NCI-H146 treated with DMSO at 0.1 percent for 48 hours (cell line): ENCODE data around the gene ATP5MC2.
"Not testable (repeated sequence)": the region's sequence is repeated elsewhere in the genome, so short reads cannot be mapped to it uniquely, and the experiment has no call there.

ENCODE experiments used
- DNase-seq: peaks from one replicate; lab custom pipeline; 2025; ENCODE audit not compliant: unreplicated experiment; lab: John Stamatoyannopoulos, UW

The ATP5MC2 gene

GRCh38 chr12:53675701-53676607 lies at the start of gene ATP5MC2:
TSS of gene ATP5MC2 (minus strand) at chr12:53676083. CDS start at chr12:53672614, 3,469 bp downstream.
- peak; percentile 99 for DNase-seq

GRCh38 chr12:53722450-53723041 lies 46.7 kb upstream of the ATP5MC2 start:
- no peak for DNase-seq

GRCh38 chr12:53720946-53721345 lies 45.1 kb upstream of the ATP5MC2 start:
- no peak for DNase-seq

- no peak for DNase-seq
Observed at GRCh38 chr12:53719649-53720048, 43.8 kb upstream of the ATP5MC2 start.

DNA sequence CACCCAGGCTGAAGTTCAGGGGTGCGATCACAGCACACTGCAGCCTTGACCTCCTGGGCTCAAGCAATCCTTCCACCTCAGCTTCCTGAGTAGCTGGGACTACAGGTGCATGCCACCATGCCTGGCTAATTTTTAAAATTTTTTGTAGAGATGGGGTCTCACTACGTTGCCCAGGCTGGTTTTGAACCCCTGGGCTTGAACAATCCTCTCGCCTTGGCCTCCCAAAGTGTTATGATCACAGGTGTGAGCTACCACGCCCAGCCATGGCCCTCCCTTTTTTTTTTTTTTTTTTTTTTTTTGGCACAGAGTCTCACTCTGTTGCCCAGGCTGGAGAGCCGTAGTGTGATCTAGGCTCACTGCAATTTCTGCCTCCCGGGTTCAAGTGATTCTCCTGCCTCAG lies 42.7 kb upstream of the ATP5MC2 start:
- not testable (repeated sequence) for DNase-seq

DNA sequence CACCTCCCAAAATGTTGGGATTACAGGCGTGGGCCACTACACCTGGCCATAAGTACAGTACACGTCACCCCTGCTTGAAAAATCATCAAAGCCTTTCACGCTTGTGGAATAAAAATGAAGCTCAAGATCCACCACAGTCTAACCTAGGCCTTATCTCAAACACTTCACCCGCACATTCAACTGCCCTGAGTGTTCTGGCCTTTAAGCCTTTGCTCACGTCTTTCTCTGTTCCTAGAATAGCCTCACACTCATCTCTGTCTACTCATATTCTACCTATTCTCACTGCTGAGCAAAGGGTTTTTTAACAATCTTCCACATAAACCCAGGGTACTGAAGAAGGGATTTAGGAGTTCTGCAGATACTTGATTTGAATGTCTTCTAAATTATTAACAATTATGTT lies 41.4 kb upstream of the ATP5MC2 start:
- no peak for DNase-seq

DNA sequence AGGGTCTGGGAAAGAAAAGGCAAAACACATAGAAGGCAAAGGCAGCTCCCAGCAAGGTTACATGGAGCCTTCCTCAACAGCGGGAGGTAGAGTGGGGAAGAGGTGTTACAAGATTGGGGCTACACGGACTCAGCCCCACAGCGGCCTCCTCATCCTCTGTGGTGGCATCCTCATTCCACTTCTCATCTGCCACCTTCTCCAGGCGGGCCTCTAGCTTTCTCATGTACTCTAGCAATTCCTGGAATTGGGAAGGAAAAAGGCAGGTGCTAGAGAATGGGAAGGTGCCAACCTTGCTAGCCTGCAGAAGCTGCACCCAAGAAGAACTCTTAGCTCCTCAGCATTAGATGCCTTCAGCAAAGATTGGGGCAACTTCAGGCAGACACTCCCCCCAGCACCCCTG lies 38.1 kb upstream of the ATP5MC2 start:
- no peak for DNase-seq

- no peak for DNase-seq
Observed at GRCh38 chr12:53713516-53713915, 37.6 kb upstream of the ATP5MC2 start.

DNA sequence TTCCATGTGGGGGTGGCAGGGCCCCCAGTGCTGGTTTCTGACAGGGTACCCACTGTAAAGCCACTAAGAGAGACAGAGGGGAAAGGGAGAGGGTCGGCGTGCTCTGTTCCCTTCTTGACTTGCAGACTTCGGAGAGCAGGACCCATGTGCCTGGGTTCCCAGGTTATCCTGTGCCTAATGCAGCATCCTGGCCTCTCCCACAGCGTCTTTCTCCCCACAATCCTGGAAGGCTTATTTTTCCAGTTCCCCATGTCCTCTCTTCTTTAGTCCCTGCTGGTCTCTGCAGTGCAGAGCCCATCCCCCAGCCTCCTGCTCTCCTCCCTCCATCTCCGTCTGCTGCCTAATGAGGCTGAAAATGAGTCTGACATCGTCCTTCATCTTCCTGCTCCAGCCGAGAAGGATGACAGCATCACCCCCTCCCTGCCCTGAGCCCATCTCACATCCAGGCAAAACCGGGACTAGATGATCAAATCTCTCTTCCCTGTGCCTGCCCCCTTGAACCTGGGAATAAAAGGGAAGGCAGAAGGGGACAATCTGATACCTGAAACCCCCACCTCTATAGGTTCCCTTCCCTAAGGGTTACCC lies 36.3 kb upstream of the ATP5MC2 start:
- no peak for DNase-seq

GRCh38 chr12:53710091-53710490 lies 34.2 kb upstream of the ATP5MC2 start:
- DNase-seq = no peak

DNA sequence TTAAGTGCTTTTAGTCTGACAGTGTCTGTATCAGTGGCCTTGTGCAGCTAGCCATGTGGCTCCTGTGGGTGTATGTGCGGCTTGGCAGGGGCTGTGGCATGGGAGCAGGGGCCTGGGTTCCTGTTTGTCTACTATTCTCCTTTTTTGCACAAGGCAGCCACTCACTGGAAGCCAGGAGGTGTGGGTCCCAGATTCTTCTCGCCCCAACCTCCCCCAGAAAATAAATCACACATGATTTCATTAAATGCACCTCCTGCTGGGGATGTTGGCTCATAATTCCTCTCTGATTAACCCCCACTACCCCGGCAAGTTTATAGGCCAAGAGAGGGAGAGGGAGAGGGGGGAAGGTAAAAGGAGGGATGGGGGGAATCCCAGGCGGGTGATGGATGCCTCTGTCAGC lies 33.8 kb upstream of the ATP5MC2 start:
- DNase-seq = no peak

GRCh38 chr12:53706080-53706479 lies 30.2 kb upstream of the ATP5MC2 start:
- no peak for DNase-seq

DNA sequence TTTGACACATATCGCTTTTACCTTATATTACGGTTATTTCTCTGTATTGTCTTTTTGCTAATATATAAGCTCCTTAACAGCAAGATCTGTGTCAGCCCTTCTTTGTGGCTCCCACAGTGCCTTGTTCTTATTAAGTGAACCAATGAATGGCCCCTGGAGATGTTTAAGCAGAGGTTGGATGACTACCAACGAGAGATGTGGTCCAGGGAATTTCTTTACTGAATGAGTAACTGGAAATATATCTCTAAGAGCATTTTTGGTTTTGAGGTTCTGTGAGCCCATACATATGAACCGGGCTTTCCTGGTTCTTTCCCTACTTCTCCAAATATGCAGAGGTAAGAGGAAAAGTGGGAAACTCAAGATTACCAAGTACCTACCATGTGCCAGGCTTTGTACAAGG lies 27.9 kb upstream of the ATP5MC2 start:
- no peak for DNase-seq

DNA sequence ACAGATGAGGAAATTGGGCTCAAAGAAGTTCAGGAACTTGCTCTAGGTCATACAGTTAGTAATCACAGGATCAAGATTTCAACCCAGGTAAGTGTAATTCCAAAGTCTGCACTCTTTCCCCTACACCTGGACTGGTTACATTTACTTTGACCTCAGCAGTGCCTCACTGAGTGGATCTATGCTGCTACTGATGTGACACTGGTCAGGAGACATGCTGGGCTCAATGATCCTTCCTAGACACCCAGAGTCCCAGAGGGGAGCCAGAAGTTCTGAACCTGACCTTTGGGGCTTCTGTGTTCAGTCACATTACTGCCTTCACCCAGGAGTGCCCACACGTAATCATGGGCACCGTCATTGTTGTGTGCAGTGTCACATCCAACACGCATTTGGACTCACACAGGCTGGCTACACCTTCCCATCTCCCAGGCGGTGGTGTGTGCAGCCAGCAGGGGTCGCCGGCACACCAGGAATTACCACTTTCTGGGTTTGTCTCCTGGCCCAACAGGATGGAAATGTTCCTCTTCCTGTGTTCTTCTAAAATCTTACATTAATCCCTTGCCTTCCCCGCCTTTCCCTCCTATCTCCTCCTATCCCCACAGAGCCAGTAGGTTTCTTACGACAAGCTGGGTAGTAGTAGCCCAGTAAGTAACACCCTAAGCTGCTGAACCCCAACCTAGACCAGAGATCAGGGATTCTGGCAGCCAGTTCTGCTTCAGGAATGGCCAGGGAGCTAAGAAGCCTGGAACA lies 25.8 kb upstream of the ATP5MC2 start:
- DNase-seq = peak; percentile 26

DNA sequence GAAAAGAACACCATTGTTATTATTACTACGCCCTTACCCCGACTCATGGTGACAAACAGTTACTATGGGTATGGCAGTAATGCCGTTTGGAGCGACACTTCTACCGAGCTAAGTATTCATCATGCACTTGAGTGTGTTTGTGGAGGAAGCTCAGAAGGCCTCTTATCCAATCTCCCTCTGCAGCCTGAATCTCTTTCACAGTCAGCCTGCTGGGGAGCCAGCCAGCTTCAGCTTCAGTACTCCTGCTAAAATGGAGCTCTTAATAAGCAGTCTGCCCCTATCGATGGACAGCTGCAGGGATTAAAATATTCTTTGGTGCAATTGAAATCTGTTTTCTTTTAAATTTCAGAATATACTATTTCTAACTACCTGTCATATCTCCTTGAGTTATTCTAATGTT lies 24.7 kb upstream of the ATP5MC2 start:
- DNase-seq = no peak

DNA sequence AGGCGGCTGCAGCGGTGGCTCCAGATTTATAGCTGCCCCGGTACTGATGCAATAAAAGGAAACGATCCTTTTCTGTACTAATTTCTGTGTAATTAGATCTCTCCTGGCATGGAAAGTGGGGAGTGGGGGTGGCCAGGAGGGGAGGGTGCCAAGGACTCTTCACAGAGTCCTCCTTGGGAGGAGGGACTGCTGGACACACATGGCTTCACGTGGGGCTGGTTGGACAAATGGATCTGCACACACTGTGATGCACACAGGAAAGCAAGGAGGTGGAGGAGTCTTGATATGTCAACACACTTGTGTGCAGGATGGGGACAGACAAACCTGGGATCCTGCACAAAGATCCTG lies 23.8 kb upstream of the ATP5MC2 start:
- no peak for DNase-seq

GRCh38 chr12:53698948-53699677 lies 23.2 kb upstream of the ATP5MC2 start:
- no peak for DNase-seq

- DNase-seq = no peak
Observed at GRCh38 chr12:53696655-53697331, 20.9 kb upstream of the ATP5MC2 start.

- peak; percentile 99 for DNase-seq
Observed at GRCh38 chr12:53696285-53696654, 20.4 kb upstream of the ATP5MC2 start.
